GM06990 (cell line): ENCODE measurements around the gene TMEM132E.

Experiments used
- DNase-seq: peaks from one replicate; pipeline ENCODE4 v3.0.0-alpha.2; 2011; ENCODE audit not compliant: insufficient read length; ENCODE audit errors: extremely low read depth
- H3K27me3 ChIP-seq: replicated peaks from 2 replicates; pipeline ENCODE4 v1.6.0; 2011; ENCODE audit warnings: low read length; ENCODE audit not compliant: control insufficient read depth, insufficient read depth
- H3K36me3 ChIP-seq: 2 replicates; pipeline ENCODE4 v1.5.1; 2011; ENCODE audit warnings: low read length; ENCODE audit not compliant: control insufficient read depth, insufficient read depth
- H3K4me3 ChIP-seq: replicated peaks from 2 replicates; pipeline ENCODE4 v1.5.1; 2011; ENCODE audit warnings: low read depth, mild to moderate bottlenecking, control low read depth, low read length
- CTCF ChIP-seq: IDR thresholded peaks from 2 replicates; pipeline ENCODE4 v1.5.1; 2011; ENCODE audit warnings: low read length, control low read depth, mild to moderate bottlenecking, inconsistent platforms; ENCODE audit not compliant: insufficient read depth, poor library complexity, severe bottlenecking

TMEM132E gene

GRCh38 chr17:34623856-34624766 is 44.7 kb downstream of the TMEM132E start:
- H3K36me3 ChIP-seq, result no peaks in the 10 kb centered on the region
- no peak for TF ChIP-seq CTCF
- no peak overlapping the region for H3K4me3 ChIP-seq
- H3K27me3 ChIP-seq, result no peaks in the 10 kb centered on the region; the same call in none of the 2 replicates
- no peak for DNase-seq

GRCh38 chr17:34624767-34625383 is 45.5 kb downstream of the TMEM132E start:
- DNase-seq, result no peak
- Histone ChIP-seq H3K27me3 (no peaks in the 10 kb centered on the region; the same call in none of the 2 replicates), H3K4me3 (no peak overlapping the region), H3K36me3 (no peaks in the 10 kb centered on the region)
- TF ChIP-seq CTCF, result no peak

- no peak for TF ChIP-seq CTCF
- Histone ChIP-seq H3K36me3 (no peaks in the 10 kb centered on the region), H3K4me3 (no peak overlapping the region), H3K27me3 (no peaks in the 10 kb centered on the region; the same call in none of the 2 replicates)
- no peak for DNase-seq
Measured at GRCh38 chr17:34626121-34626681, 46.8 kb downstream of the TMEM132E start.

GRCh38 chr17:34628879-34629278 is 49.5 kb downstream of the TMEM132E start:
- Histone ChIP-seq H3K36me3 (no peaks in the 10 kb centered on the region), H3K27me3 (no peaks in the 10 kb centered on the region; the same call in none of the 2 replicates), H3K4me3 (no peak overlapping the region)
- TF ChIP-seq CTCF, result no peak
- no peak for DNase-seq

- peaks cover 2% of the 10 kb centered on the region; the same call in 1 of the 2 replicates for H3K27me3 ChIP-seq
- no peak for DNase-seq
- H3K4me3 ChIP-seq, result no peak overlapping the region
Measured at GRCh38 chr17:34633351-34633750, 54.0 kb downstream of the TMEM132E start.

More at GRCh38 chr17:34633351-34633750, 54.0 kb downstream of the TMEM132E start:
- H3K36me3 ChIP-seq, result no peaks in the 10 kb centered on the region
- no peak for TF ChIP-seq CTCF
